HepG2 (cell line): ENCODE measurements around the gene CAVIN2. TPM values are rescaled to one million over a fixed set of nuclear protein-coding genes. Genes with fewer than 3 reads are reported as not detected.
A peak's percentile ranks its signal among the peaks of the same experiment; 100 is the strongest.

Experiments used
- ASH2L ChIP-seq: fragments of 300-600, 200-600 bp; sonication (generic); IDR thresholded peaks from 2 replicates; pipeline ENCODE4 v1.7.0; 2017; ENCODE audit warnings: low read depth, mild to moderate bottlenecking, moderate library complexity, mixed read lengths, low read length; ENCODE audit not compliant: insufficient read length
- ATF1 ChIP-seq: IDR thresholded peaks from 2 replicates; pipeline ENCODE4 v1.6.1; 2016; ENCODE audit warnings: mild to moderate bottlenecking, control low read depth
- HNF4A ChIP-seq: sonication (generic); formaldehyde crosslinking; IDR thresholded peaks from 2 replicates; pipeline ENCODE4 v1.4.0; 2020; ENCODE audit warnings: missing genetic modification reagents
- IRF2 ChIP-seq: IDR thresholded peaks from 2 replicates; pipeline ENCODE4 v1.6.1; 2018; ENCODE audit warnings: missing genetic modification reagents, missing compliant biosample characterization
- REXO4 ChIP-seq: sonication (generic); formaldehyde crosslinking; IDR thresholded peaks from 2 replicates; pipeline ENCODE4 v1.8.0; 2022; ENCODE audit warnings: missing genetic modification reagents, mild to moderate bottlenecking, borderline replicate concordance
- SMC3 ChIP-seq: IDR thresholded peaks from 2 replicates; pipeline ENCODE4 v1.6.1; 2011; ENCODE audit warnings: low read length, improper control_type of control experiment
- SNAPC2 ChIP-seq: sonication (generic); formaldehyde crosslinking; IDR thresholded peaks from 2 replicates; pipeline ENCODE4 v1.8.1; 2022; ENCODE audit warnings: mild to moderate bottlenecking, missing genetic modification reagents
- TBL1XR1 ChIP-seq: fragments of 150-350 bp; IDR thresholded peaks from 2 replicates; pipeline ENCODE4 v1.6.1; 2014; ENCODE audit warnings: borderline replicate concordance, low read length; ENCODE audit not compliant: partially characterized antibody
- THYN1 ChIP-seq: sonication (generic); formaldehyde crosslinking; IDR thresholded peaks from 2 replicates; pipeline ENCODE4 v1.8.1; 2023; ENCODE audit warnings: low read depth, mild to moderate bottlenecking, moderate library complexity, missing genetic modification reagents, borderline replicate concordance
- ZNF121 ChIP-seq: sonication (generic); formaldehyde crosslinking; IDR thresholded peaks from 2 replicates; pipeline ENCODE4 v1.5.0; 2020; ENCODE audit warnings: mild to moderate bottlenecking, missing genetic modification reagents
- ZNF136 ChIP-seq: sonication (generic); formaldehyde crosslinking; IDR thresholded peaks from 2 replicates; pipeline ENCODE4 v1.8.1; 2022; ENCODE audit warnings: low read depth, mild to moderate bottlenecking, moderate library complexity, missing genetic modification reagents
- ZNF263 ChIP-seq: sonication (generic); formaldehyde crosslinking; IDR thresholded peaks from 2 replicates; pipeline ENCODE4 v1.4.0; 2020; ENCODE audit warnings: missing genetic modification reagents
- ZNF768 ChIP-seq: sonication (generic); formaldehyde crosslinking; IDR thresholded peaks from 2 replicates; pipeline ENCODE4 v1.4.0; 2020; ENCODE audit warnings: missing genetic modification reagents
- ZNF841 ChIP-seq: sonication (generic); formaldehyde crosslinking; IDR thresholded peaks from 2 replicates; pipeline ENCODE4 v1.8.1; 2023; ENCODE audit warnings: missing genetic modification reagents, borderline replicate concordance
- ZNF891 ChIP-seq: sonication (generic); formaldehyde crosslinking; IDR thresholded peaks from 2 replicates; pipeline ENCODE4 v1.5.0; 2020; ENCODE audit warnings: mild to moderate bottlenecking, missing genetic modification reagents
- polyA plus RNA-seq, 8 experiments: library from polyadenylated mRNA; depleted of rRNA in 3 of 8; stranded (reverse) in 7 of 8; unstranded in 1 of 8; fragments of >200 nt; fragmentation: Illumina TruSeq in 4 of 8; extraction: Trizol in 4 of 8; gene quantifications; 2 replicates each; pipeline versions ENCODE4 v1.2.1 to v1.2.3, GENCODE V29; 2011 to 2016; ENCODE audit warnings: low read depth in 4 of 8, missing spikeins in 1 of 8, mixed read lengths in 1 of 8; ENCODE audit not compliant: insufficient read depth in 1 of 8
- total RNA-seq, 5 experiments: library from RNA; depleted of rRNA; stranded (reverse); fragments of >200 nt; fragmentation: Illumina TruSeq; extraction: Trizol; gene quantifications; 2 replicates each; pipeline ENCODE4 v1.2.3, GENCODE V29; 2016; ENCODE audit warnings: low read depth in 1 of 5
- TF ChIP-seq, protein P1 (sequence below): sonication (generic); formaldehyde crosslinking; IDR thresholded peaks from 2 replicates; pipeline ENCODE4 v1.8.1; 2022; ENCODE audit warnings: low read depth, mild to moderate bottlenecking, missing genetic modification reagents
- TF ChIP-seq, protein P2 (sequence below): sonication (generic); formaldehyde crosslinking; conservative IDR thresholded peaks from 2 replicates; pipeline ENCODE4 v1.8.0; 2022; ENCODE audit warnings: missing genetic modification reagents
- TF ChIP-seq, protein P3 (sequence below): sonication (generic); formaldehyde crosslinking; IDR thresholded peaks from 2 replicates; pipeline ENCODE4 v1.4.0; 2020; ENCODE audit warnings: missing genetic modification reagents, borderline replicate concordance
- TF ChIP-seq, protein P4 (sequence below): sonication (generic); formaldehyde crosslinking; IDR thresholded peaks from 2 replicates; pipeline ENCODE4 v1.5.0; 2020; ENCODE audit warnings: mild to moderate bottlenecking, missing genetic modification reagents, borderline replicate concordance

Gene CAVIN2
- total and polyA plus RNA-seq, 2 of the 13 experiments (the other 11 are each of a cell fraction or from before 2014, with no cell fraction given), result 7.6 to 38.8 TPM

DNA sequence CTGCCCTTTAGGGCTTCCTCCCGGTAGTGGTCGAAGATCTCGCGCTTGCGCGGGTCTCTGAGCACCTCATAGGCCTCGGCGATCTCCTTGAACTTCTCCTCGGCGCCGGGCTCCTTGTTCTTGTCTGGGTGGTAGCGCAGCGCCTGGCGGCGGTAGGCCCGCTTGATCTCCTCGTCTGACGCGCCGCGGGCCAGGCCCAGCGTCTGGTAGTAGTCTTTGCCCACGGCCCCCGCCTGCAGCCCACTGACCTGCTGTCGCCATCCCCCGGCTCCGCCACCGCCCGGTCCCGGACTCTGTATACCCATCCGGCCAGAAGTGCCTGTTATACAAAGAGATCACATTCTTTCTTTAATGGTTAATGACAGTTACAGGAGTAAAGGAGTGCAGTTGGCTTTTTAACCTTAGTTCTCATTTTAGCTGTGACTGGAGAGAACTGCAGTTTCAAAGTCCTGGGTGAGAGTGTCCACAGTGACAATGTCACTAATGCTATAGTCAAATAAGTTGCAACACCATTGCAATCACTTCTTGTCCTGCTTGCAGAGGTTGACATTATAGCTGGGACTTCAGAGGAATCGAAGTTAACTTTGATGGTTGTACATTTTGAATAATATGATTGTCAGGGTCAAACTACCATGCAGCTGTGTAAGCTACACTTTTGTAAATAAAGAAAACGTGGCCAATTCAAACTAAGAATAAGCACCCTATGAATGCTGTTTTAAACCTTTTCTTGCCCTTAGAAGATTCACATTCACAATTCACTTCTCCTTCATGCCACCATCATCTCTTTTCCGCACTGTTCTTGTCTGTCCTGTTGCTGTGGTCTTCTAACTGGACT lies 35.3 kb upstream of the CAVIN2 start (continued):
- TF ChIP-seq ZNF263 (CRISPR knock-in tag) (no peak), ASH2L (peak; percentile 69), ZNF891 (CRISPR knock-in tag) (no peak), SMC3 (no peak), SNAPC2 (CRISPR knock-in tag) (peak; percentile 49; the same call in 1 of the 2 replicates), IRF2 (CRISPR knock-in tag) (peak; percentile 82), ZNF121 (CRISPR knock-in tag) (no peak), ZNF768 (CRISPR knock-in tag) (no peak), ZNF841 (CRISPR knock-in tag) (no peak), REXO4 (CRISPR knock-in tag) (no peak), TBL1XR1 (peak; percentile 75), HNF4A (peak; percentile 97), THYN1 (no peak), ATF1 (CRISPR knock-in tag) (peak; percentile 61; the same call in 1 of the 2 replicates), ZNF136 (CRISPR knock-in tag) (no peak)
- TF ChIP-seq, protein P1, sequence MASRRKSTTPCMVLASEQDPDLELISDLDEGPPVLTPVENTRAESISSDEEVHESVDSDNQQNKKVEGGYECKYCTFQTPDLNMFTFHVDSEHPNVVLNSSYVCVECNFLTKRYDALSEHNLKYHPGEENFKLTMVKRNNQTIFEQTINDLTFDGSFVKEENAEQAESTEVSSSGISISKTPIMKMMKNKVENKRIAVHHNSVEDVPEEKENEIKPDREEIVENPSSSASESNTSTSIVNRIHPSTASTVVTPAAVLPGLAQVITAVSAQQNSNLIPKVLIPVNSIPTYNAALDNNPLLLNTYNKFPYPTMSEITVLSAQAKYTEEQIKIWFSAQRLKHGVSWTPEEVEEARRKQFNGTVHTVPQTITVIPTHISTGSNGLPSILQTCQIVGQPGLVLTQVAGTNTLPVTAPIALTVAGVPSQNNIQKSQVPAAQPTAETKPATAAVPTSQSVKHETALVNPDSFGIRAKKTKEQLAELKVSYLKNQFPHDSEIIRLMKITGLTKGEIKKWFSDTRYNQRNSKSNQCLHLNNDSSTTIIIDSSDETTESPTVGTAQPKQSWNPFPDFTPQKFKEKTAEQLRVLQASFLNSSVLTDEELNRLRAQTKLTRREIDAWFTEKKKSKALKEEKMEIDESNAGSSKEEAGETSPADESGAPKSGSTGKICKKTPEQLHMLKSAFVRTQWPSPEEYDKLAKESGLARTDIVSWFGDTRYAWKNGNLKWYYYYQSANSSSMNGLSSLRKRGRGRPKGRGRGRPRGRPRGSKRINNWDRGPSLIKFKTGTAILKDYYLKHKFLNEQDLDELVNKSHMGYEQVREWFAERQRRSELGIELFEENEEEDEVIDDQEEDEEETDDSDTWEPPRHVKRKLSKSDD (CRISPR knock-in tag), result peak; percentile 93
- TF ChIP-seq, protein P2, sequence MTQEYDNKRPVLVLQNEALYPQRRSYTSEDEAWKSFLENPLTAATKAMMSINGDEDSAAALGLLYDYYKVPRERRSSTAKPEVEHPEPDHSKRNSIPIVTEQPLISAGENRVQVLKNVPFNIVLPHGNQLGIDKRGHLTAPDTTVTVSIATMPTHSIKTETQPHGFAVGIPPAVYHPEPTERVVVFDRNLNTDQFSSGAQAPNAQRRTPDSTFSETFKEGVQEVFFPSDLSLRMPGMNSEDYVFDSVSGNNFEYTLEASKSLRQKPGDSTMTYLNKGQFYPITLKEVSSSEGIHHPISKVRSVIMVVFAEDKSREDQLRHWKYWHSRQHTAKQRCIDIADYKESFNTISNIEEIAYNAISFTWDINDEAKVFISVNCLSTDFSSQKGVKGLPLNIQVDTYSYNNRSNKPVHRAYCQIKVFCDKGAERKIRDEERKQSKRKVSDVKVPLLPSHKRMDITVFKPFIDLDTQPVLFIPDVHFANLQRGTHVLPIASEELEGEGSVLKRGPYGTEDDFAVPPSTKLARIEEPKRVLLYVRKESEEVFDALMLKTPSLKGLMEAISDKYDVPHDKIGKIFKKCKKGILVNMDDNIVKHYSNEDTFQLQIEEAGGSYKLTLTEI (CRISPR knock-in tag), result no peak
- TF ChIP-seq, protein P3, sequence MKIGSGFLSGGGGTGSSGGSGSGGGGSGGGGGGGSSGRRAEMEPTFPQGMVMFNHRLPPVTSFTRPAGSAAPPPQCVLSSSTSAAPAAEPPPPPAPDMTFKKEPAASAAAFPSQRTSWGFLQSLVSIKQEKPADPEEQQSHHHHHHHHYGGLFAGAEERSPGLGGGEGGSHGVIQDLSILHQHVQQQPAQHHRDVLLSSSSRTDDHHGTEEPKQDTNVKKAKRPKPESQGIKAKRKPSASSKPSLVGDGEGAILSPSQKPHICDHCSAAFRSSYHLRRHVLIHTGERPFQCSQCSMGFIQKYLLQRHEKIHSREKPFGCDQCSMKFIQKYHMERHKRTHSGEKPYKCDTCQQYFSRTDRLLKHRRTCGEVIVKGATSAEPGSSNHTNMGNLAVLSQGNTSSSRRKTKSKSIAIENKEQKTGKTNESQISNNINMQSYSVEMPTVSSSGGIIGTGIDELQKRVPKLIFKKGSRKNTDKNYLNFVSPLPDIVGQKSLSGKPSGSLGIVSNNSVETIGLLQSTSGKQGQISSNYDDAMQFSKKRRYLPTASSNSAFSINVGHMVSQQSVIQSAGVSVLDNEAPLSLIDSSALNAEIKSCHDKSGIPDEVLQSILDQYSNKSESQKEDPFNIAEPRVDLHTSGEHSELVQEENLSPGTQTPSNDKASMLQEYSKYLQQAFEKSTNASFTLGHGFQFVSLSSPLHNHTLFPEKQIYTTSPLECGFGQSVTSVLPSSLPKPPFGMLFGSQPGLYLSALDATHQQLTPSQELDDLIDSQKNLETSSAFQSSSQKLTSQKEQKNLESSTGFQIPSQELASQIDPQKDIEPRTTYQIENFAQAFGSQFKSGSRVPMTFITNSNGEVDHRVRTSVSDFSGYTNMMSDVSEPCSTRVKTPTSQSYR (CRISPR knock-in tag), result peak; percentile 17; the same call in 1 of the 2 replicates
- TF ChIP-seq, protein P4, sequence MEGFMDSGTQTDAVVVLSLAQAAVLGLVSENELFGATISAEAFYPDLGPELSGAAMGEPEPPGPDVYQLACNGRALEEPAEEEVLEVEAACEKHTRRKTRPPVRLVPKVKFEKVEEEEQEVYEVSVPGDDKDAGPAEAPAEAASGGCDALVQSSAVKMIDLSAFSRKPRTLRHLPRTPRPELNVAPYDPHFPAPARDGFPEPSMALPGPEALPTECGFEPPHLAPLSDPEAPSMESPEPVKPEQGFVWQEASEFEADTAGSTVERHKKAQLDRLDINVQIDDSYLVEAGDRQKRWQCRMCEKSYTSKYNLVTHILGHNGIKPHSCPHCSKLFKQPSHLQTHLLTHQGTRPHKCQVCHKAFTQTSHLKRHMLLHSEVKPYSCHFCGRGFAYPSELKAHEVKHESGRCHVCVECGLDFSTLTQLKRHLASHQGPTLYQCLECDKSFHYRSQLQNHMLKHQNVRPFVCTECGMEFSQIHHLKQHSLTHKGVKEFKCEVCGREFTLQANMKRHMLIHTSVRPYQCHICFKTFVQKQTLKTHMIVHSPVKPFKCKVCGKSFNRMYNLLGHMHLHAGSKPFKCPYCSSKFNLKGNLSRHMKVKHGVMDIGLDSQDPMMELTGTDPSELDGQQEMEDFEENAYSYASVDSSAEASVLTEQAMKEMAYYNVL, result peak; percentile 95
